ENCODE results near the gene FGF2.
"Not testable (repeated sequence)": the region's sequence is repeated elsewhere in the genome, so short reads cannot be mapped to it uniquely, and the experiment has no call there.

DNA sequence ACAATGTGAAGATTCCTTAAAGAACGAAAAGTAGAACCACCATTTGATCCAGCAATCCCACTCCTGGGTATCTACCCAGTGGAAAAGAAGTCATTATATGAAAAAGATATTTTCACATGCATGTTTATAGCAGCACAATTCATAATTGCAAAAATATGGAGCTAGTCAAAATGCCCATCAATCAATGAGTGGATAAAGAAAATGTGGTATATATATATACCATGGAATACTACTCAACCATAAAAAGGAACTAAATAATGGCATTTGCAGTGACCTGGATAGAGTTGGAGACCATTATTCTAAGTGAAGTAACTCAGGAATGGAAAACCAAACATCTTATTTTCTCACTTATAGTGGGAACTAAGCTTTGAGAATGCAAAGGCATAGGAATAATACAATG lies 39.7 kb upstream of the FGF2 start:
- TF ChIP-seq, protein P1, sequence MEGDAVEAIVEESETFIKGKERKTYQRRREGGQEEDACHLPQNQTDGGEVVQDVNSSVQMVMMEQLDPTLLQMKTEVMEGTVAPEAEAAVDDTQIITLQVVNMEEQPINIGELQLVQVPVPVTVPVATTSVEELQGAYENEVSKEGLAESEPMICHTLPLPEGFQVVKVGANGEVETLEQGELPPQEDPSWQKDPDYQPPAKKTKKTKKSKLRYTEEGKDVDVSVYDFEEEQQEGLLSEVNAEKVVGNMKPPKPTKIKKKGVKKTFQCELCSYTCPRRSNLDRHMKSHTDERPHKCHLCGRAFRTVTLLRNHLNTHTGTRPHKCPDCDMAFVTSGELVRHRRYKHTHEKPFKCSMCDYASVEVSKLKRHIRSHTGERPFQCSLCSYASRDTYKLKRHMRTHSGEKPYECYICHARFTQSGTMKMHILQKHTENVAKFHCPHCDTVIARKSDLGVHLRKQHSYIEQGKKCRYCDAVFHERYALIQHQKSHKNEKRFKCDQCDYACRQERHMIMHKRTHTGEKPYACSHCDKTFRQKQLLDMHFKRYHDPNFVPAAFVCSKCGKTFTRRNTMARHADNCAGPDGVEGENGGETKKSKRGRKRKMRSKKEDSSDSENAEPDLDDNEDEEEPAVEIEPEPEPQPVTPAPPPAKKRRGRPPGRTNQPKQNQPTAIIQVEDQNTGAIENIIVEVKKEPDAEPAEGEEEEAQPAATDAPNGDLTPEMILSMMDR (IDR thresholded peaks at IDR 0.05), result not testable (repeated sequence)
- not testable (repeated sequence) for TF ChIP-seq POLR2A, POLR2AphosphoS5, EP300 (IDR thresholded peaks at IDR 0.05)
